ENCODE results near the gene IL1RL1.

DNA sequence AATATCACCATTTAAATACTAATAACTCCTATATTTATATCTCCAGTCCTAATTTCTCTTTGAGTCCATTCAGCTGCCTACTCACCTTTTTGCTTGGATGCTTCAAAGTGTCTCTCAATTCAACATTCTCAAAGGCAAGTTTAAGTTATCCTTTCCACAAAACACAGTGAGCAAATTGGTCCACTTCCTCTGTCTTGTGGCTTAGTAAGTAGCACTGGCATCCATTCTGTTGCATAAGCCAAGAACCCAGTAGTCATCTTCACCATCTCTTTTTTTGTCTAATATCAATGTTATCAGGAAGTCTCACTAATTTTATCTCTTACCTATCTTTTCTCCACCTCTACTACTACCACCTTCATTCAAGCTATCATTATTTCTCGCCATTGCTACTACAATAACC is 27.4 kb upstream of the IL1RL1 start:
- TF ChIP-seq POLR2A (IDR thresholded peaks at IDR 0.05) = no peak
- TF ChIP-seq, protein P1, sequence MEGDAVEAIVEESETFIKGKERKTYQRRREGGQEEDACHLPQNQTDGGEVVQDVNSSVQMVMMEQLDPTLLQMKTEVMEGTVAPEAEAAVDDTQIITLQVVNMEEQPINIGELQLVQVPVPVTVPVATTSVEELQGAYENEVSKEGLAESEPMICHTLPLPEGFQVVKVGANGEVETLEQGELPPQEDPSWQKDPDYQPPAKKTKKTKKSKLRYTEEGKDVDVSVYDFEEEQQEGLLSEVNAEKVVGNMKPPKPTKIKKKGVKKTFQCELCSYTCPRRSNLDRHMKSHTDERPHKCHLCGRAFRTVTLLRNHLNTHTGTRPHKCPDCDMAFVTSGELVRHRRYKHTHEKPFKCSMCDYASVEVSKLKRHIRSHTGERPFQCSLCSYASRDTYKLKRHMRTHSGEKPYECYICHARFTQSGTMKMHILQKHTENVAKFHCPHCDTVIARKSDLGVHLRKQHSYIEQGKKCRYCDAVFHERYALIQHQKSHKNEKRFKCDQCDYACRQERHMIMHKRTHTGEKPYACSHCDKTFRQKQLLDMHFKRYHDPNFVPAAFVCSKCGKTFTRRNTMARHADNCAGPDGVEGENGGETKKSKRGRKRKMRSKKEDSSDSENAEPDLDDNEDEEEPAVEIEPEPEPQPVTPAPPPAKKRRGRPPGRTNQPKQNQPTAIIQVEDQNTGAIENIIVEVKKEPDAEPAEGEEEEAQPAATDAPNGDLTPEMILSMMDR (IDR thresholded peaks at IDR 0.05) = no peak

All from Peyer's patch (tissue), 4 donors.